Esophagus muscularis mucosa (tissue), 4 donors: ENCODE data around the gene LMLN.

ENCODE experiments used
- CTCF ChIP-seq, 3 experiments: fragments of 200-600 bp in 2 of 3; fragments of 450-650 bp in 1 of 3; sonication (generic) in 2 of 3; IDR thresholded peaks; one replicate each; pipeline ENCODE4 v1.5.1; 2017 to 2019; ENCODE audit warnings: antibody characterized with exemption in 3 of 3, mild to moderate bottlenecking in 2 of 3, moderate library complexity in 1 of 3
- EP300 ChIP-seq: sonication (generic); formaldehyde crosslinking; IDR thresholded peaks from one replicate; pipeline ENCODE4 v1.6.1; 2017; ENCODE audit warnings: antibody characterized with exemption
- POLR2AphosphoS5 ChIP-seq, 2 donors: sonication (generic); formaldehyde crosslinking; IDR thresholded peaks; one replicate each; pipeline ENCODE4 v1.6.1; 2017; ENCODE audit warnings: antibody characterized with exemption in 2 of 2

DNA sequence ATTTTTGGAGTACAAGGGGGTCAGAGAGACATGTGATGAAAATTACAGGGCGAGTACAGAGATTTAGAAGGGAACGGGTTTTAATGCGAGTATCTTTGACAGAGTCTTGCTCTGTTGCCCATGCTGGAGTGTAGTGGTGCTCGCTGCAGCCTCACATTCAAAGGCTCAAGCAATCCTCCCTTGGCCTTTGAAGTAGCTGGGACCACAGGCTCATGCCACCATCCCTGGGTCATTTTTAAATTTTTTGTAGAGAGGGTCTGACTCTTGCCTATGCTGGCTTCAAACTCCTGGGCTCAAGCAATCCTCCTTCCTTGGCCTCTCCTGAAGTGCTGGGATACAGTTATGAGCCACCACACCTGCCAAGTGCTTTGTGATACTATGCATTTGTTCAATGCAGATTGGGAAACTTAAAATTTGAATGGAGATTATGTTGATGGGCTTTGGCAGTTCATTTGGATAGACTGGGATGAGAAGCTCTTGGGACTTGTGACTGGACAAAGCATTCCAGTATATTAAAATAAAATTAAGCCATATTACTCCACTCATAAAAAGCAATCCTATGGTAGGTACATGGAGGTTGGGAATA, 4.0 kb upstream of the LMLN start:
- TF ChIP-seq CTCF (IDR thresholded peaks at IDR 0.05) (no peak), EP300 (no peak), POLR2AphosphoS5 (IDR thresholded peaks at IDR 0.05) (no peak)
